Measurements from ENCODE around the gene C19orf73. TPM values are rescaled to one million over a fixed set of nuclear protein-coding genes. Genes with fewer than 3 reads are reported as not detected.
"Not testable (repeated sequence)": the region's sequence is repeated elsewhere in the genome, so short reads cannot be mapped to it uniquely, and the experiment has no call there.

C19orf73 gene
- total RNA-seq, 1 experiment from 2014 or later: 1.6 TPM

- DNase-seq (ENCODE audit: low read depth): not testable (repeated sequence)
These were observed 2.9 kb upstream of the C19orf73 start for GRCh38 chr19:49121841-49122240.

GRCh38 chr19:49120868-49121267, 1.9 kb upstream of the C19orf73 start:
- no peak for DNase-seq (ENCODE audit: low read depth)

- DNase-seq (ENCODE audit: low read depth): no peak
These were observed 1.4 kb upstream of the C19orf73 start for GRCh38 chr19:49120325-49120683.

- peak; percentile 68 for DNase-seq (ENCODE audit: low read depth)
These were observed 725 bp upstream of the C19orf73 start, which contains the start of gene PPFIA3 for GRCh38 chr19:49119411-49120324. PPFIA3 (plus strand) TSS chr19:49119544; CDS start chr19:49127874, 8,330 bp downstream.

GRCh38 chr19:49117677-49118564, 1.0 kb downstream of the C19orf73 start:
- DNase-seq (ENCODE audit: low read depth): no peak

- DNase-seq (ENCODE audit: low read depth): no peak
These were observed 2.4 kb downstream of the C19orf73 start for GRCh38 chr19:49116544-49116943.

- DNase-seq (ENCODE audit: low read depth): peak; percentile 63
These were observed 4.1 kb downstream of the C19orf73 start for GRCh38 chr19:49114630-49115363.

GRCh38 chr19:49113762-49114629, 4.9 kb downstream of the C19orf73 start, which contains the start of gene LIN7B:
LIN7B (plus strand) TSS chr19:49114370; CDS start chr19:49114405, 35 bp downstream.
- peak; percentile 62 for DNase-seq (ENCODE audit: low read depth)

GRCh38 chr19:49111218-49111998, 7.5 kb downstream of the C19orf73 start:
- DNase-seq (ENCODE audit: low read depth): no peak

- DNase-seq (ENCODE audit: low read depth): no peak
These were observed 8.4 kb downstream of the C19orf73 start for GRCh38 chr19:49110567-49110966.

GRCh38 chr19:49109569-49110233, 9.2 kb downstream of the C19orf73 start:
- no peak for DNase-seq (ENCODE audit: low read depth)

GRCh38 chr19:49109051-49109450, 9.9 kb downstream of the C19orf73 start:
- DNase-seq (ENCODE audit: low read depth): no peak

- no peak for DNase-seq (ENCODE audit: low read depth)
These were observed 11.1 kb downstream of the C19orf73 start for GRCh38 chr19:49107625-49108459.

GRCh38 chr19:49106648-49107135, 12.3 kb downstream of the C19orf73 start:
- DNase-seq (ENCODE audit: low read depth): peak; percentile 50

GRCh38 chr19:49104229-49104864, 14.6 kb downstream of the C19orf73 start:
- DNase-seq (ENCODE audit: low read depth): no peak

- DNase-seq (ENCODE audit: low read depth): no peak
These were observed 15.4 kb downstream of the C19orf73 start for GRCh38 chr19:49103331-49104085.

GRCh38 chr19:49102303-49102702, 16.6 kb downstream of the C19orf73 start:
- DNase-seq (ENCODE audit: low read depth): no peak
